ENCODE results near the gene MRGPRF.

The MRGPRF gene, protein sequence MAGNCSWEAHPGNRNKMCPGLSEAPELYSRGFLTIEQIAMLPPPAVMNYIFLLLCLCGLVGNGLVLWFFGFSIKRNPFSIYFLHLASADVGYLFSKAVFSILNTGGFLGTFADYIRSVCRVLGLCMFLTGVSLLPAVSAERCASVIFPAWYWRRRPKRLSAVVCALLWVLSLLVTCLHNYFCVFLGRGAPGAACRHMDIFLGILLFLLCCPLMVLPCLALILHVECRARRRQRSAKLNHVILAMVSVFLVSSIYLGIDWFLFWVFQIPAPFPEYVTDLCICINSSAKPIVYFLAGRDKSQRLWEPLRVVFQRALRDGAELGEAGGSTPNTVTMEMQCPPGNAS

DNA sequence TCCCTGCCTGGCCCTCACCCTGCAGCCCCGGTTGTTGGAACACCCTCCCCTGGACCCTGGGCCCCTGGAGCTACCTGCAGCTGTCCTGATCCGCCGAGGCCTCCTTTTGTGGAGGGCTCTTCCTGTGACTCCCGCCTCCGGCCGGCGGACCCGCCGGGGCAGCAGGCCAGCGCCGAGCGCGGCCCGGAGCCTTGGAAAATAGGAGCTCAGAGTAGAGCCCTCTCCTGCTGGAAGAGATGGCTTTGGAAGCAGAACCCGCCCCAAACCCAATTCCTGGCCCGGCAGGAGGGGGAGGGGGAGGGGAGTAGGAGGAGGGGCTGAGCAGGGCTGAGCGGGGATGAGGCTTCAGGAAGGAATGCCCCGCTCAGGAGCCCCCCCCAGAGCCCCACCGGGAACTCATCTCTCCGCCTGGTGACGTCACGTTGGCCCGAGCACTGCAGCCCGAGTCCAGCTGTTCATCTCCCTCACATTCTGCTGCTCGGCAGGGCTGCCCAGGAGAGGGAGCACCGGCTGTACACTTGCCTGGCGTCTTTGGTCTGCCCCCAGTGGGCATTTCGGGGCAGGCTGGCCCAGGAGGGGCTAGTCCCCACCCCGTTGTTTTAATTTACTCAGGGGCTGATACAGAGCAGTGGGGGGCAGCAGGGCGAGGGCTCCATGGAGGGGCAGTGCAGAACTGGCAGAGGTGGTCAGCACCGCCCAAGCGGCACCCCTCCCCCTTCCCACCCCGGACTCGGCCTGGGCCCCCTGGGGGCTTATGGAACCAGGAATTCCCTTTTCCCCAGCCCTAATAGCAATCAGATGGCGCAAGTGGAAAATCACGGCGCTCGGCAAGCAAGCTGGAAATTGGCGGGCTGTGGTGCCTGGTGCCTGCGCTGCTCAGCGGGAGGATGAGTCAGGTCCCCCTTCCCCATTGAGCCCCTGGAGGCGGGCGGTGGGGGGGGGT lies at the start of gene MRGPRF:
Gene MRGPRF (minus strand): TSS at position 238 of the 943 bp plus-strand sequence. CDS start 3,345 bp downstream, outside the sequence.
- DNase-seq (ENCODE audit: low spot score), result no peak

- no peak for DNase-seq (ENCODE audit: low spot score)
These were observed 49.3 kb upstream of the MRGPRF start for GRCh38 chr11:69062169-69062855.

DNA sequence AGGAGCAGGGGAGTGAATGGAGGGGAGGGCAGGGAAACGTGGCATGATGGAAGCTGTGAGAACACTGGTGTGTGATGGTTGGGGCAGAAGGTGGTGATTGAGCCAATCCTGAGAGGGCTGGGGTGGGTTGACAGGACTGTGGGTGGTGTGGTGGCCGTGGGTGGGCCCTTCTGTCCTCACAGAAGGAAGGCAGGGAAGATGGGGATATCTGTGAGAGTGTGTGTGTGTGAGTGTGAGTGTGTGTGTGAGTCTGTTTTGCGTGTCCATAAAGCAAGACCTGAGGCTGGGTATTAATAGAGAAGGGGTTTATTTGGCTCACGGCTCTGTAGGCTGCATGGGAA lies 48.6 kb upstream of the MRGPRF start:
- DNase-seq (ENCODE audit: low spot score), result no peak

- no peak for DNase-seq (ENCODE audit: low spot score)
These were observed 48.0 kb upstream of the MRGPRF start for GRCh38 chr11:69060806-69061712.

DNA sequence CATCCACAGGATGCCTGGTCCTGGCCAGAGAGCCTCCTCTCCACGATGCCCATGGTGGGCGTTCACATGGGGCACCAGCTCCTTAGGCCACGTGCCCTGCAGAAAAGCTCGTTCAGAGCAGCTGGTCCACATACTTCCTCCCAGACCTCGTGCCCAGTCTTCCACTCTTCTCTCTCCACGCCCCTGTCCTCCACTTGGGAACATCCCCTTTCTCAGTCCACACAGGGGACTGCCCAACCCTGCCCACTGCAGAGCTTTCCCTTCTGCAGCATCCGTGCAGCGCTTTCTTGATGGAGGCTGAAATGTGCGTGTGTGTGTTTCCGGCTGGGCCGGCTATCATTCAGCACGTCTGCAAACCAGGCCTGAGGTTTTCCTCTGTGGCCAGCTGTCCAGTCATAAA lies 46.9 kb upstream of the MRGPRF start:
- DNase-seq (ENCODE audit: low spot score), result no peak

DNA sequence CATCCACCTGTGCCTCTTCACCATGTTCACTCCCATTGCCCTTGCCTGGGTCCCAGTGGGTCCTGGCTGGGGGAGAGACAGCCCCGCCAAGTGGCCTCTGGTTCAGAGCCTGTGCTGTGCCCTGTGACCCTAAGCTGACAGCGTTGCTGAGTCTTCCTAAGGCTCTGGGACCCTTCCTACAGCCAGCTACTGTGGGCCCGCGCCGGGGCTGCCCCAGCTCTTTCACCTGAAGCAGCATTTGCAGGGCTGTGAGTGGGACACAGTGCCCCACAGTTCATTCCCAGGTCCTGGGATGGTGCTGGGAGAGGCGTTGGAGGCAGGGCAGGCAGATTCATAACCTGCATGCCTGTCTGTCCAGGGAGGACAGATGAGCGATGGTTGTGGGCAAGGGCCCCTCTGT lies 46.4 kb upstream of the MRGPRF start:
- DNase-seq (ENCODE audit: low spot score), result no peak

- no peak for DNase-seq (ENCODE audit: low spot score)
These were observed 45.6 kb upstream of the MRGPRF start for GRCh38 chr11:69058511-69059270.

DNA sequence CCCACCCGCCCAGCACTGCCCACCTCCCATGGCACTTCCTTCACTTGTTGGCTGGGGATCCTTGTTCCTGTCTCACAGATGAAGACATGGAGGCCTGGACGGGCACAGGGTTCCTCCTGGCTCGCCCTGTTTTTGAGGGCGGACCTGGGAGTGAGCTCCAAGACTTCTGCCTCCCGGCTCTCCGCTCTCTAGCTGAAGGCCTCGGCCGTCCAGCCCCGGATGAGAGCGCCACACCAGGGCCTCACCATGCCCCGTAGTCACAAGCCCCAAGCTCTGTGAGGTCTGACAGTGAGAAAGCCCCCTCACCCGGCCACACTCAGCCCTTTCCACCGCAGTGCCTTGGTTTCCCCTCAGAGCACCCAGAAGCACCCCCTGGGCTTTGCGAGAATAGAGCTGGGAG lies 44.8 kb upstream of the MRGPRF start:
- DNase-seq (ENCODE audit: low spot score), result no peak

- no peak for DNase-seq (ENCODE audit: low spot score)
These were observed 44.2 kb upstream of the MRGPRF start for GRCh38 chr11:69057236-69057635.

GRCh38 chr11:69055598-69056516 lies 42.8 kb upstream of the MRGPRF start:
- DNase-seq (ENCODE audit: low spot score), result no peak

DNA sequence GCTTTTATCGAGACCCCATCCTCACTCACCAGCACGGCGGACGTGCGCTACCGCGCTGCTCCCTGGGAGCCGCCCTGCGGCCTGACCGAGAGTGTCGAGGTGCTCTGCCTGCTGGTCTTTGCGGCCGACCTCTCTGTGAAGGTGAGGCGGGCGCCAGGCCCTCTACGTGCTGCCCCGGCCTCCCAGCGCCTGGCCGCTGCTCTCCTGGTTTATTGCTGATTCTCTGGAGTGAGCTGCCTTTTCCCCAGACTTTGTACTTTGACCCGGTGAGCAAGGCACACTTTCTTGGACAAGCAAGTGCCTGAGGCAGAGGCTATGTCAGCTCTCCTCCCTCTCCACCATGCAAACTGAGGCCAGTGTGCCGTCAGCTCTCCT lies 42.2 kb upstream of the MRGPRF start:
- no peak for DNase-seq (ENCODE audit: low spot score)

DNA sequence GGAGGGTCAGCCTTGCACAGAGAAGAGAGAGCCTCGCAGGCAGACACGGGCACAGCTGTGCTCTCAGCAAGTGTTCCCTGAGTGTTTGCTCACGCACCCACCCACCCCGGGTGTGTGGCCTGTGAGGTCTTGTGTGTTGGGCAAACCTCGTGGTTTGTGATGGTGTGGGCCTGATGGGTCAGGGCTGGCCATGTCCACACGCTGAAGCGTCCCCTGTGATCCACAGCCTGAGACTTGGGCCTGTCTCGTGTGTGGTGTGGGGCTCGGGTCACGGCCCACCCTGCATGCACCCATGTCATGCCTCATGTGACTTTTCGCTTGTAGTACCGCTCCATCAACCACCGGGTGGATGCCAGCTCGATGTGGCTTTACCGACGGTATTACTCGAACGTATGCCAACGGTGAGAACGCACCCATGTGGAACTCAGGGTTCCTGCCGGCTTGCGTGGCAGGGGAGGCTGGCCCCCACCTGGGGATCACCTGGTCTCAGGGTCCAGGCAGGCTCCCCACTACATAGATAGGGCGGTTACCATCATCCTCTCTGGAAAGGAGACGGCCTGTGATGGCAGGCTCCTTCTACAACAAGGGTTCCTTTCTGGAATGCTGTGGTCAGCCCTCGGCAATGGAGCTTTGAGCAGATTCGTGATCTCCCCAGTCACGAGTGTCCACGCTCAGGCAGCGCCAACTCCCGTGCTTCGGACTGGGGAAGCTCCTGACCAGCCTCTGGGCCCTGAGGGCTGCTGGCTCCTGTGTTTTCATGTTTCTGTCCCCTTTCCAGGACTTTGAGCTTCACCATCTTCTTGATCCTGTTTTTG lies 41.6 kb upstream of the MRGPRF start:
- DNase-seq (ENCODE audit: low spot score), result no peak

DNA sequence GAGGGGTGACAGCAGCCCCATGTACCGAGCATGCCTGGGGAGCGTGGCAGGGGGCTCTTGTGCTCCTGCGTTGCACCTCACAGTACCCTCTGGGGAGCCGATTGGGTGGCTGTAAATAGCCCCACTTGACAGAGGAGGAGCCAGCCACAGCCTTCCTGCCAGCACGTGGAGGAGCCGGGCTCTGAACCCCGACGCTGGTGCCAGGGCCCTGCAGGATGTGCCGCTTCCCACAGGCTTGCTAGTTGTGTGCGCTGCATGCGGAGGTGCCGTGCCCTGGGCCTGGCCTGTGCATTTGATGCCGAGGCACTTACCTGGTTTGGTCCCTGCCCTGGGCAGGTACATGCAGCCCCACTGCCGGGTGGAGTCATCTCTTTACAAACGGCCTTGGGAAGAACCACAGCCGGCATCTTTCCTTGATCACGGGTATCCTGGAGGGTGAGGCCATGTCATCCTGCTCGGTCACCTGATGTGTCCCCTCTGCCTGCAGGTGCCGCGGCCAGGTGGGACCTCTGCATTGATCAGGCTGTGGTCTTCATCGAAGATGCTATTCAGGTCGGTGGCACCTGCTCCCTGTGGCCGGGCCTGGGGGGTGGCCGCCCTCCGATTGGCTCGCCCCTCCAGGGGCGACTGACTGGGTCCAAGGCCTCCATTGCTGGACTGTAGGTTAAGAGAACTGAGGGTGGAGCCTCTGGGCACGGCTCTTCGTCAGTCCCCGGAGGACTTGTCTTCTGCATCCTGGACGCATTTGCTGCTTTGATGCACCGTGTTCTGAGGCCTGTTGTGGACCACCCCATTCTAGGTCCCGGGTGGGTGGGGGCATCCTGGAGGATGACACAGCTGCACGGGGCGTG lies 40.7 kb upstream of the MRGPRF start:
- DNase-seq (ENCODE audit: low spot score), result no peak

DNA sequence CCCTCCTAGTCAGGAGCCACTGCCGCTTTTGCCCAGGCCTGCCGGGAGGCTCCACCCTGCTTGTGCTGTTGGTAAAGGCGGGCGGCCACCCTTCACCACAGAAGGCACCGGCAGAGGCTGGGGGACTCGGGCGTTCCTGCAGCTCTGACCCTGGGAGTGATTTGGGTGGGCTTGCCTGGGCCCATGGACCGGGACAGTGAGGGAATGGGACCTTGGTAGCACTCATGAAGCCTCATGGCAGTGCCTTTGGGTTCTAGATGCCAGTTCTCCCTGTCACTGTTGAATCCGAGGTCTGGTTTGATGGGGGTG lies 40.1 kb upstream of the MRGPRF start:
- DNase-seq (ENCODE audit: low spot score), result no peak

GRCh38 chr11:69052343-69053168 lies 39.5 kb upstream of the MRGPRF start:
- no peak for DNase-seq (ENCODE audit: low spot score)

DNA sequence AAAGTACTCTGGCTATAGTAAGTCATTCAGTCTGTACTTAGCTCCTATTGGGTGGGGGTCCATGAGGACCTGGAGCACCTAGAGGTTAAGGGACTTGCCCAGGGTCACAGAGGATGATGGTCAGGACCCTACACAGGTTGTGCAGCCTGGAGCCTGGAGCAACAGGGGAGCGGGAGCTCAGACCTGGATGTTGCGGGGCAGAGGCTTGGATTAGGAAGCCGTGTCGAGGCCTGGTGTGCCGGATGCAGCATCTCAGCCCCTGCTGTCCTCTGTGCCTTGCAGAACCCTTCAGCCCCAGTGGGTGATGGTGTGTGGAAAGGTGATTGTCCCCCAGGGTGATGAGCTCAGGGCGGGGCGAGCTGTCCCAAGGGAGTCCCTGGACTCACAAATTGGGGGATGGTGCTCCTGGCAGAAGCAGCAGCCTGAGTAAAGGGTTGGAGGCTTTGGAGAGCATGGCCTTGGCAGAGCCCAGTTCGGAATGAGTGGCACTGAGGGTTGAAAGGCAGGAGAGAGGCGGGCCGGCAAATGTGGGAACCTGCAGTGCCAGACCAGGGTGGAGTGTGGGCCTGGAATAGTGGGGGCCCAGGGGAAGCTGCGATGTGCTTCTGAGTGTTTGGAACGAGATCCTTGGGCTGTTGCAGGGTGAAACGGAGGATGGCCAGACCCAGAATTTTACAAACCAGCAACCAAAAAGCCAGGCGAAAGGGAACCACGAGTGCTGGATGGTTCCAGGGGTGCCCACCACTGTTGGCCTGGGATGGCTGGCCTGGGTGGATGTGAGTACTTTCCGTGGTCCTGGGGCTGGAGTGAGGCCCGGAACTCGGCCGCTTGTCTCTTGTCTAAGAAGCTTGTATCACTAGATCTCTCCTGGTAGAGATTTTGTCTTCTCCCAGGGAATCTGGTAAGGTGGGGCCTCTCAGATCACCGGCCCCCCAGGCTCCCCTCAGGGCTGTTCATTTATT lies 38.6 kb upstream of the MRGPRF start:
- DNase-seq (ENCODE audit: low spot score), result no peak
